Muscle layer of duodenum (tissue), 2 donors: ENCODE data around the gene SLC20A1.

Experiments used
- H3K27ac ChIP-seq: one replicate; pipeline ENCODE4 v1.7.0; 2013; ENCODE audit warnings: mild to moderate bottlenecking, low read length
- H3K27me3 ChIP-seq: one replicate; pipeline ENCODE4 v1.7.0; 2013; ENCODE audit warnings: low read depth, mild to moderate bottlenecking, control low read depth, low read length
- H3K36me3 ChIP-seq, 2 donors: one replicate each; pipeline ENCODE4 v1.7.0; 2013; ENCODE audit warnings: low read length in 2 of 2, control low read depth in 1 of 2, mild to moderate bottlenecking in 1 of 2; ENCODE audit not compliant: insufficient read depth in 2 of 2, control insufficient read depth in 1 of 2
- H3K4me1 ChIP-seq, 2 donors: one replicate each; pipeline ENCODE4 v1.7.0; 2013; ENCODE audit warnings: low read length in 2 of 2, mild to moderate bottlenecking in 2 of 2, control low read depth in 1 of 2, moderate library complexity in 1 of 2; ENCODE audit not compliant: insufficient read depth in 2 of 2, control insufficient read depth in 1 of 2
- H3K4me3 ChIP-seq, 2 donors: one replicate each; pipeline ENCODE4 v1.7.0; 2013; ENCODE audit warnings: low read length in 2 of 2, low read depth in 1 of 2, mild to moderate bottlenecking in 1 of 2
- H3K9me3 ChIP-seq, 2 donors: one replicate each; pipeline ENCODE4 v1.7.0; 2013; ENCODE audit warnings: low read length in 2 of 2, control low read depth in 1 of 2, mild to moderate bottlenecking in 1 of 2; ENCODE audit not compliant: control insufficient read depth in 1 of 2
- donor health status: healthy.

Gene SLC20A1

GRCh38 chr2:112627060-112628040 lies 18.4 kb upstream of the SLC20A1 start:
- H3K36me3 ChIP-seq: no peaks in the 10 kb centered on the region
- peak overlapping the region in 1 of 2 donors; percentile 58 for H3K4me3 ChIP-seq
- H3K9me3 ChIP-seq: no peaks in the 10 kb centered on the region
- H3K27ac ChIP-seq: peak overlapping the region; percentile 76
- peaks cover 0 to 20% of the 10 kb centered on the region in 2 donors for H3K4me1 ChIP-seq
- no peaks in the 10 kb centered on the region for H3K27me3 ChIP-seq

GRCh38 chr2:112629224-112629623 lies 16.5 kb upstream of the SLC20A1 start:
- H3K4me1 ChIP-seq: peaks cover 0 to 20% of the 10 kb centered on the region in 2 donors
- no peaks in the 10 kb centered on the region for H3K9me3 ChIP-seq
- no peak overlapping the region for H3K27ac ChIP-seq
- no peak overlapping the region for H3K4me3 ChIP-seq
- no peaks in the 10 kb centered on the region for H3K36me3 ChIP-seq
- H3K27me3 ChIP-seq: no peaks in the 10 kb centered on the region

GRCh38 chr2:112629823-112630222 lies 15.9 kb upstream of the SLC20A1 start:
- Histone ChIP-seq H3K4me1 (peaks cover 0 to 20% of the 10 kb centered on the region in 2 donors), H3K27me3 (no peaks in the 10 kb centered on the region), H3K36me3 (no peaks in the 10 kb centered on the region), H3K4me3 (no peak overlapping the region), H3K27ac (no peak overlapping the region), H3K9me3 (no peaks in the 10 kb centered on the region)

- Histone ChIP-seq H3K27ac (no peak overlapping the region), H3K9me3 (no peaks in the 10 kb centered on the region), H3K36me3 (no peaks in the 10 kb centered on the region), H3K4me3 (no peak overlapping the region), H3K27me3 (no peaks in the 10 kb centered on the region), H3K4me1 (peaks cover 0 to 20% of the 10 kb centered on the region in 2 donors)
Measured at GRCh38 chr2:112630268-112630667, 15.5 kb upstream of the SLC20A1 start.

- H3K27ac ChIP-seq: no peak overlapping the region
- H3K36me3 ChIP-seq: no peaks in the 10 kb centered on the region
- no peaks in the 10 kb centered on the region for H3K9me3 ChIP-seq
- no peaks in the 10 kb centered on the region for H3K27me3 ChIP-seq
- no peak overlapping the region for H3K4me3 ChIP-seq
- H3K4me1 ChIP-seq: peaks cover 0 to 11% of the 10 kb centered on the region in 2 donors
Measured at GRCh38 chr2:112633708-112634107, 12.0 kb upstream of the SLC20A1 start.

GRCh38 chr2:112634153-112634873 lies 11.4 kb upstream of the SLC20A1 start:
- no peaks in the 10 kb centered on the region for H3K27me3 ChIP-seq
- peaks cover 0 to 11% of the 10 kb centered on the region in 2 donors for H3K4me1 ChIP-seq
- no peaks in the 10 kb centered on the region for H3K36me3 ChIP-seq
- H3K27ac ChIP-seq: no peak overlapping the region
- no peaks in the 10 kb centered on the region for H3K9me3 ChIP-seq
- H3K4me3 ChIP-seq: no peak overlapping the region

GRCh38 chr2:112634874-112635157 lies 10.9 kb upstream of the SLC20A1 start:
- Histone ChIP-seq H3K4me1 (peaks cover 0 to 11% of the 10 kb centered on the region in 2 donors), H3K36me3 (no peaks in the 10 kb centered on the region), H3K27ac (no peak overlapping the region), H3K4me3 (no peak overlapping the region), H3K9me3 (no peaks in the 10 kb centered on the region), H3K27me3 (no peaks in the 10 kb centered on the region)

- H3K4me3 ChIP-seq: no peak overlapping the region
- peaks cover 0 to 5% of the 10 kb centered on the region in 2 donors for H3K36me3 ChIP-seq
- H3K4me1 ChIP-seq: peaks cover 3 to 5% of the 10 kb centered on the region in 2 donors
- H3K9me3 ChIP-seq: no peaks in the 10 kb centered on the region
- H3K27ac ChIP-seq: no peak overlapping the region
- H3K27me3 ChIP-seq: no peaks in the 10 kb centered on the region
Measured at GRCh38 chr2:112636605-112637288, 9.0 kb upstream of the SLC20A1 start.

- H3K27ac ChIP-seq: no peak overlapping the region
- peaks cover 0 to 5% of the 10 kb centered on the region in 2 donors for H3K4me1 ChIP-seq
- H3K4me3 ChIP-seq: no peak overlapping the region
- H3K36me3 ChIP-seq: peaks cover 0 to 5% of the 10 kb centered on the region in 2 donors
- H3K27me3 ChIP-seq: no peaks in the 10 kb centered on the region
- no peaks in the 10 kb centered on the region for H3K9me3 ChIP-seq
Measured at GRCh38 chr2:112637289-112637660, 8.5 kb upstream of the SLC20A1 start.

GRCh38 chr2:112639936-112640335 lies 5.8 kb upstream of the SLC20A1 start:
- Histone ChIP-seq H3K9me3 (no peaks in the 10 kb centered on the region), H3K27me3 (no peaks in the 10 kb centered on the region), H3K4me3 (no peak overlapping the region), H3K27ac (no peak overlapping the region), H3K36me3 (peaks cover 0 to 5% of the 10 kb centered on the region in 2 donors), H3K4me1 (peaks cover 8 to 19% of the 10 kb centered on the region in 2 donors)

- H3K4me3 ChIP-seq: no peak overlapping the region
- H3K36me3 ChIP-seq: peaks cover 0 to 5% of the 10 kb centered on the region in 2 donors
- peaks cover 8 to 20% of the 10 kb centered on the region in 2 donors for H3K4me1 ChIP-seq
- no peaks in the 10 kb centered on the region for H3K9me3 ChIP-seq
- no peak overlapping the region for H3K27ac ChIP-seq
- H3K27me3 ChIP-seq: no peaks in the 10 kb centered on the region
Measured at GRCh38 chr2:112640467-112640799, 5.3 kb upstream of the SLC20A1 start.
